Daoy (cell line): ENCODE results near the gene CEP83. TPM values are rescaled to one million over a fixed set of nuclear protein-coding genes. Genes with fewer than 3 reads are reported as not detected.
"Not testable (repeated sequence)": the region's sequence is repeated elsewhere in the genome, so short reads cannot be mapped to it uniquely, and the experiment has no call there.

ENCODE experiments used
- DNase-seq: peaks from one replicate; pipeline ENCODE4 v3.0.0-alpha.2; 2015; ENCODE audit warnings: low read depth
- total RNA-seq: library from RNA; depleted of rRNA; stranded (reverse); fragments of >200 nt; shearing (Covaris generic); gene quantifications from 2 replicates; pipeline ENCODE4 v1.2.3, GENCODE V29; 2014; rRNA removed

Gene CEP83, protein sequence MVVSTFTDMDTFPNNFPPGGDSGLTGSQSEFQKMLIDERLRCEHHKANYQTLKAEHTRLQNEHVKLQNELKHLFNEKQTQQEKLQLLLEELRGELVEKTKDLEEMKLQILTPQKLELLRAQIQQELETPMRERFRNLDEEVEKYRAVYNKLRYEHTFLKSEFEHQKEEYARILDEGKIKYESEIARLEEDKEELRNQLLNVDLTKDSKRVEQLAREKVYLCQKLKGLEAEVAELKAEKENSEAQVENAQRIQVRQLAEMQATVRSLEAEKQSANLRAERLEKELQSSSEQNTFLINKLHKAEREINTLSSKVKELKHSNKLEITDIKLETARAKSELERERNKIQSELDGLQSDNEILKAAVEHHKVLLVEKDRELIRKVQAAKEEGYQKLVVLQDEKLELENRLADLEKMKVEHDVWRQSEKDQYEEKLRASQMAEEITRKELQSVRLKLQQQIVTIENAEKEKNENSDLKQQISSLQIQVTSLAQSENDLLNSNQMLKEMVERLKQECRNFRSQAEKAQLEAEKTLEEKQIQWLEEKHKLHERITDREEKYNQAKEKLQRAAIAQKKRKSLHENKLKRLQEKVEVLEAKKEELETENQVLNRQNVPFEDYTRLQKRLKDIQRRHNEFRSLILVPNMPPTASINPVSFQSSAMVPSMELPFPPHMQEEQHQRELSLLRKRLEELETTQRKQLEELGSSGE
- total RNA-seq: 17.6 and 30.8 TPM in 2 replicates

- peak; percentile 98 for DNase-seq
Measured at GRCh38 chr12:94459728-94460615, at the start of gene CEP83. TSS of gene CEP83 (minus strand) at chr12:94459867. CDS start at chr12:94412490, 47,377 bp downstream.

DNA sequence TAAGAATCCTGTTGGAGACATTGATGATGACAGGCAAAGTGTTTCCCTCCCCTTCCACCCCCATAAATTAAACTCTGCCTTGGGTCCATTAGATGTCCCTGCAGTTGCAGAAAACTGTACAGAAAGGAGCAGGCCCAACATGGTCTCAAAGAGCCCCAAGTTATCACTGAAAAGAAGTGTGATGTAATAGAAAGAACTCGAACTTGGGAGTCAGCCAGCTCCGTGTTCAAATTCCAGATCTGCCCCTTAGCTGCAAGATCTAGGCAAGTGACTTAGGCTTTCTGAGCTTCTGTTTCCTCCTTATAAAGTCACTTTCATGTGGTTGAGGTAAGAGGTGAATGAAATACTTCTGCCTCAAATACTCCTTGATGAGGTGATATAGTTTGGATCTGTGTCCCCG is 49.6 kb upstream of the CEP83 start:
- no peak for DNase-seq

- DNase-seq: no peak
Measured at GRCh38 chr12:94507455-94507854, 47.8 kb upstream of the CEP83 start.

DNA sequence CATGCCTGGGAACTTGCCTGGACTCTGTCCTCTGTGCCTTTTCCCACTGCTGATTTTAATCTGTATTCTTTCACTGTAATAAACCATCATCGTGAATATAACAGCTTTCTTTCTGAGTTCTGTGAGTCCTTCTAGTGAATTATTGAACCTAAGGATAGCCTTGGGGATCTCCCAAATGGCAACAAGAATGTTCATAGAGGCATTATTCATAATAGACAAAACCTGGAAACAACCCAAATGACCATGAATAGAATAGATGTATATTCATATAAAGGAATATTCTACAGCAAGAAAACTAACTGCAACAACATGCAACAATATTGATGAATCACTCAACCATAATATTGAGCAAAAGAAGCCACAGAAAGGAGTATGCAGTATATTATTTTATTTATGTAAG is 44.7 kb upstream of the CEP83 start:
- DNase-seq: no peak

DNA sequence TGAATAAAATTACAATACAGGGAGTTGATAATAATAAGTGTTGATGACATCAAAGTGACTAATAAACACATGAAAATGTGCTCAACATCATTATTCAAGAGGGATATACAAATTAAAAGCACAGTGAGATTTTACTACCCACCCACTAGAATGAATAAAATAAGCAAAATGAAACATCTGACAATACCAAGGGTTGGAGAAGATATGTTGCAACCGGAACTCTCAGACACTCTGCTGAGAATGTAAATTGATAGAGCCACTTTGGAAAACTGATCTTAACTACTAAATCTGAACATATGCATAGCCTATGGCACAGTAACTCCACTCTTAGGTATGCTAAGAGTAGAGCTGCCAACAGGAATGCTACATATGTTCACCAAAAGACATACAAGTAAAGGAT is 44.0 kb upstream of the CEP83 start:
- DNase-seq: no peak

DNA sequence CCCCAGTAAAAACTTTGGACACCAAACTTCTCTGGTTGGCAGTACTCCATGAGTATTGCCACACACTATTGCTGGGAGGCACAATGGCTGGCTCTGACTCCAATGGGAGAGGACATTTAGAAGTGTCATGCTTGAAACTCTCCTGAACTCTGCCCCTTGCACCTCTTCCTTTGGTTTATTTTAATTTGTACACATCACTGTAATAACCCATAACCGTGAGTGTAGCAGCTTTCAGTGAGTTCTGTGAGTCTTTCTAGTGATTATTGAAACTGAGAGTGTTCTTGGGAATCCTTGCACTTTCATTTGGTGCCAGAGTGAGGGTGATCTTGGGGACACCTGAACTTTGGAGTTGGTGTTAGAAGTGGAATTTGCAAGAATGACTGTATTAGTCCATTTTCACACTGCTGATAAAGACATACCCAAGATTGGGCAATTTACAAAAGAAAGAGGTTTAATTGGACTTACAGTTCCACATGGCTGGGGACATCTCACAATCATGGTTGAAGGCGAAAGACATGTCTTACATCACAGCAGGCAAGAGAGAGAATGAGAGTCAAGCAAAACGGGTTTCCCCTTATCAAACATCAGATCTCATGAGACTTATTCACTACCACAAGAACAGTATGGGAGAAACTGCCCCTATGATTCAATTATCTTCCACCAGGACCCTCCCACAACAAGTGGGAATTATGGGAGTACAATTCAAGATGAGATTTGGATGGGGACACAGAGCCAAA is 41.3 kb upstream of the CEP83 start:
- DNase-seq: no peak

- DNase-seq: no peak
Measured at GRCh38 chr12:94498698-94499097, 39.0 kb upstream of the CEP83 start.

GRCh38 chr12:94498073-94498472 is 38.4 kb upstream of the CEP83 start:
- no peak for DNase-seq

DNA sequence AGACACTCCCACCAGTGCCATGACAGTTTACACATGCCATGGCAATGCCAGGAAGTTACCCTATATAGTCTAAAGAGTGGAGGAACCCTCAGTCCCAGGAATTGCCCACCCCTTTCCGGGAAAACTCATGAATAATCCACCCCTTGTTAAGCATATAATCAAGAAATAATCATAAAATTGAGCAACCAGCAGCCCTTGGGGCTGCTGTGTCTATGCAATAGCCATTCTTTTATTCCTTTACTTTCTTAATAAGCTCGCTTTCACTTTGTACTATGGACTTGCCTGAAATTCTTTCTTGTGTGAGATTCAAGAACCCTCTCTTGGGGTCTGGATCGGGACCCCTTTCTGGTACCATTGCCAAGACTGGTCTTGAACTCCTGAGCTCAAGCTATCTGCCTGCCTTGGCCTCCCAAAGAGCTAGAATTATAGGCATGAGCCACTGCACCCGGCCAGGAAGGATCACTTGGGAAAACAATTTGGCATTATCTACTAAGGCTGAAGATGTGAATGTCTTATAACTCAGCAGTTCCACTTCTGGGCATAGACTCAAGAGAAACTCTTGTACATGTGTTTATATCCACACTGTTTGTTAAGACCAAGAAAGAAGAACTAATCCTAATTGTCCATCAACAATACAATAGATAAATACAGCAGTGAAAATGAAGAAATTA is 35.9 kb upstream of the CEP83 start:
- no peak for DNase-seq

DNA sequence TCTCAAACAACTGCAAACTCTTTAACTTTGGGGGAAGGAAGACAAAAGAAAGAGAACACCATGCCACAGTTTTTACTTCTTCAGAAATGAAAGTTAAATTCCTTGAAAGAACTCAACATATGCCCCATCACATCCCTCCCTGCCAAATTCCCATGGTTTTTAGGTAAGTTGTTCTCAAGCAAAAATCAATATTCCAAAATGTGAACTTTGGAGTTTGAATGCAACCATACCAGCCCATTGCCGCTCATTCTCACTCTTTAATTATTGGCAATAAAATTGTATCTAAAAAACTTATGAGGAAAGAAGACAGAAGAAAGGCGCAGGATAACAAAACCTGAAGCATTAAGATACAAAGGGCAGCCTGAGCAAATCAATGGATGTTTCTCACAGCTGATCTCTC is 31.8 kb upstream of the CEP83 start:
- DNase-seq: no peak

GRCh38 chr12:94488463-94488862 is 28.8 kb upstream of the CEP83 start:
- no peak for DNase-seq

GRCh38 chr12:94481734-94482133 is 22.1 kb upstream of the CEP83 start:
- no peak for DNase-seq

GRCh38 chr12:94469522-94469921 is 9.9 kb upstream of the CEP83 start:
- DNase-seq: no peak

DNA sequence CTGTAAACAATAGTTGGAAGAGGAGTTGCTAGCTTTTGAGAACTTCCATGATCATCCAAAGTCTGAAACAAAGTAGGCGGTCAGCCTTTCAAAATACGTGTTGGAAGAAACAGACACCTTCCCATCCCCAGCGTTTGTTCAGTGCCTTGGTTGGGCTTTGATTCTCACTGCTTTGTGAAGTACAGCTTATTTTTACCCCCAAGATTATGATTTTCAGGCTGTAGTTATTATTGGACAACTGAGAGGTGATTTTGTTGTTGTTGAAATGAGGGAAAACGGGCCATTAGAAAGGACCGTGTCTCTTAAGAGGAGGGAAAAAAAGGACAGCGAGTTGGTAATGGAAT is 921 bp upstream of the CEP83 start:
- no peak for DNase-seq

- no peak for DNase-seq
Measured at GRCh38 chr12:94458877-94459727, 565 bp downstream of the CEP83 start.

GRCh38 chr12:94457311-94457710 is 2.4 kb downstream of the CEP83 start:
- DNase-seq: no peak

DNA sequence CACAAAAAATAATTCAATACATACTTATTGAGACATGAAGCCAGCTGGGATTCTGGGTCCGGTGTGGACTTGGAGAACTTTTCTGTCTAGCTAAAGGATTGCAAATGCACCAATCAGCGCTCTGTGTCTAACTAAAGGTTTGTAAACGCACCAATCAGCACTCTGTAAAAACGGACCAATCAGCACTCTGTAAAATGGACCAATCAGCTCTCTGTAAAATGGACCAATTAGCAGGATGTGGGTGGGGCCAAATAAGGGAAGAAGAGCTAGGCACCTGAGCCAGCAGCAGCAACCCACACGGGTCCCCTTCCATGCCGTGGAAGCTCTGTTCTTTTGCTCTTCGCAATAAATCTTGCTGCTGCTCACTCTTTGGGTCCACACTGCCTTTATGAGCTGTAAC is 5.3 kb downstream of the CEP83 start:
- not testable (repeated sequence) for DNase-seq

DNA sequence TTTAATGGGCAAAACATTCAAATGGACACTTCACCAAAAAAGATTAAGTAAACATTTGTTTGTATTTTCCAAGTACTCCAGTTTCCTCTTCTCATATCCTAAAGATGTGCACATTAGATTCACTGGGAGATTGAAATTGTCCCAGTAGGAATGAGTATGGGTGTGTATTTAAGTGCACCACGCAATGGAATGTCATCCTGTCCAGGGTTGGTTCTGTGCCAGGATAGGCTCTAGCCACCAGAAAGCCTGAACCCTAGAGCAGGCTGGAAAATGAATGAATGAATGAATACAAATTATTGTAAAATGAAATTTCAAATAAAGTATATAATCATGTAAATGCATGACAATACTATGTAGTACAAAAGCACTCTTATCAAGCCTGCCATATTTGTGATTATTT is 14.0 kb downstream of the CEP83 start:
- DNase-seq: no peak

DNA sequence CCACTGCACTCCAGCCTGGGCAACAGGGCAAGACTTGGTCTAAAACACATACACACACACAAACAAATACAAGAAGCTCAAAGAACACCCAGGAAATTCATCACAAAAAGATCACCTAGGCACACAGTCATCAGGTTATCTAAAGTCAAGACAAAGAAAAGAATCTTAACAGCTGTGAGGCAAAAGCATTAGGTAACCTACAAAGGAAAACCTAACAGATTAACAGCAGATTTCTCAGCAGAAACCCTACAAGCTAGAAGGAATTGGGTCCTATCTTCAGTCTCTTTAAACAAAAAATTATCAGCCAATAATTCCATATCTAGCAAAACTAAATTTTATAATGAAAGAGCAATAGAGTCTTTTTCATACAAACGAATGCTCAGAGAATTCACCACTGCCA is 22.4 kb downstream of the CEP83 start:
- DNase-seq: no peak

- DNase-seq: no peak
Measured at GRCh38 chr12:94435511-94435927, 24.1 kb downstream of the CEP83 start.
